ENCODE measurements around the gene TNNT3.

The TNNT3 gene

DNA sequence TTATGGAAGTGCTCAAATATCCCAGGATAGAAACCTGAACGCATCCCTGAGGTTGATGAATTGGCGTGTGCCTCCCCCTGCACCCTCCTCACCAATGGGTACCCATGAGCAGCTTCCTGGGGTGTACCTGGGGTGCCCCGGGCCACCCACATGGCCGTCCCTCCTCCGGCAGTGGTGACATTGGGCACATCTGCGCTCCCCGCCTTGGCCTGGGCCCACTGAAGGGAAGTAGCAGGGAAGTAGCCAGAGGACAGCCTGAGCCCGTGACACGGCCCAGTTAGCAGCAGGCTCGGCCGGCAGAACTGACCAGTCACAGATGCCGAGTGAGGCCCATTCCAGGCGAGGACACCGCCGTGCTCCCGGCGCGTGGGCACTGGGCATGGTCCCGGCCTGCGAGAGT is 44.4 kb downstream of the TNNT3 start:
- TF ChIP-seq EZH2phosphoT487 (IDR thresholded peaks at IDR 0.05; ENCODE audit: borderline replicate concordance, low read length), result no peak
- TF ChIP-seq, protein P1, sequence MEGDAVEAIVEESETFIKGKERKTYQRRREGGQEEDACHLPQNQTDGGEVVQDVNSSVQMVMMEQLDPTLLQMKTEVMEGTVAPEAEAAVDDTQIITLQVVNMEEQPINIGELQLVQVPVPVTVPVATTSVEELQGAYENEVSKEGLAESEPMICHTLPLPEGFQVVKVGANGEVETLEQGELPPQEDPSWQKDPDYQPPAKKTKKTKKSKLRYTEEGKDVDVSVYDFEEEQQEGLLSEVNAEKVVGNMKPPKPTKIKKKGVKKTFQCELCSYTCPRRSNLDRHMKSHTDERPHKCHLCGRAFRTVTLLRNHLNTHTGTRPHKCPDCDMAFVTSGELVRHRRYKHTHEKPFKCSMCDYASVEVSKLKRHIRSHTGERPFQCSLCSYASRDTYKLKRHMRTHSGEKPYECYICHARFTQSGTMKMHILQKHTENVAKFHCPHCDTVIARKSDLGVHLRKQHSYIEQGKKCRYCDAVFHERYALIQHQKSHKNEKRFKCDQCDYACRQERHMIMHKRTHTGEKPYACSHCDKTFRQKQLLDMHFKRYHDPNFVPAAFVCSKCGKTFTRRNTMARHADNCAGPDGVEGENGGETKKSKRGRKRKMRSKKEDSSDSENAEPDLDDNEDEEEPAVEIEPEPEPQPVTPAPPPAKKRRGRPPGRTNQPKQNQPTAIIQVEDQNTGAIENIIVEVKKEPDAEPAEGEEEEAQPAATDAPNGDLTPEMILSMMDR (IDR thresholded peaks at IDR 0.05; ENCODE audit: low read depth, low read length, poor library complexity, severe bottlenecking), result no peak
- no peaks in the 10 kb centered on the region for H3K9me2 ChIP-seq (replicated peaks; ENCODE audit: control insufficient read depth, low read length)
- no peaks in the 10 kb centered on the region for H3K9me3 ChIP-seq (ENCODE audit: control insufficient read depth, insufficient read depth, low read length)
- H4K20me1 ChIP-seq (ENCODE audit: control insufficient read depth, insufficient read depth, low read depth, low read length), result no peaks in the 10 kb centered on the region
- no peak overlapping the region for H3K27ac ChIP-seq (ENCODE audit: low read depth, low read length)
- H3K27me3 ChIP-seq (ENCODE audit: control insufficient read depth, low read length), result no peaks in the 10 kb centered on the region
- H3K4me3 ChIP-seq (ENCODE audit: low read length), result no peak overlapping the region
- no peaks in the 10 kb centered on the region for H3K4me1 ChIP-seq (ENCODE audit: control insufficient read depth, low read length)
- H3K79me2 ChIP-seq (ENCODE audit: control insufficient read depth, low read length), result no peaks in the 10 kb centered on the region
- no peaks in the 10 kb centered on the region for H3F3A ChIP-seq (ENCODE audit: control insufficient read depth, insufficient read depth)
- no peaks in the 10 kb centered on the region for H3K36me3 ChIP-seq (ENCODE audit: control insufficient read depth, low read length)
- no peak overlapping the region for H3K4me2 ChIP-seq (ENCODE audit: low read length)

DNA sequence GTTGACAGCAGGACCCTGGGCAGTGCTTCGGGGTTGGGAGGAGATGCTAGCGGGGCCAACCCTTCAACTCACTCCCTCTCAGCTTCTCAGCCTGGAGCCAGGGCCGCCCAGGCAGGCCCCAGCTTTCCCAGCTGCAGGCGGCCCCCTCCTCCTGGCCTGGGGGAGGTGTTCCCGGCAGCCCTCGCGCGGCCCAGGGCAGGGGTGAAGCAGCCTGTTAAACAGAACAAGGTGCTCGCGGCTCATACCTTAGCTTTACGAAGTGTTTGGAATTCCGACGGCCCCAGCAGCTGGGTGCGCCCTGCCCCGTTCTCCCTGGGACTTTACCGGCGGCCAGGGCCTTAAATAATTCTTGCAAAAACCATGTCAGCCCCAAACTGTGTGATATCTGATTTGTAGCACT is 44.8 kb downstream of the TNNT3 start:
- Histone ChIP-seq H3K27ac (ENCODE audit: low read depth, low read length) (no peak overlapping the region), H3K4me3 (ENCODE audit: low read length) (no peak overlapping the region)
- TF ChIP-seq, protein P1 (IDR thresholded peaks at IDR 0.05; ENCODE audit: low read depth, low read length, poor library complexity, severe bottlenecking), result no peak
- TF ChIP-seq EZH2phosphoT487 (IDR thresholded peaks at IDR 0.05; ENCODE audit: borderline replicate concordance, low read length), result no peak

DNA sequence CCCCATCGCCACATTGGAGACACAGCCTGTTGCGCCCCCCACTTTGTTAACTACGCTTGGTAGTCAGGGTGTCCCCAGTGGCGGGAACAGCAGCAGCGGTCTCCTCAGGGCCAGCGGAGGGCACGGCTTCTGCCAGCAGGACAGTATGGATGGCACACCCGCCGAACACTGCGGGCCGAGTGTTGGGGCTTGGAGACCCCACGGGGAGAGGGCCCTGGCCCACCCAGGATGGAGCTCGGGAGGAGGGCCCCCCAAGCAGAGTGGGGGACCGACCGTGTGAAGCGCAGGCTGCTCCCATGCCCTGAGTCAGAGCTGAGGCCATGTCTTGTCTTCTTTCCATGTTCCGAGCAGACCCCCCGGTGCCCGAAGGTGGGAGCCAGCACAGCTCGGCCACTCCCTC is 45.5 kb downstream of the TNNT3 start:
- Histone ChIP-seq H3K79me2 (ENCODE audit: control insufficient read depth, low read length) (no peaks in the 10 kb centered on the region), H3K4me3 (ENCODE audit: low read length) (no peak overlapping the region), H3K4me2 (ENCODE audit: low read length) (no peak overlapping the region), H4K20me1 (ENCODE audit: control insufficient read depth, insufficient read depth, low read depth, low read length) (no peaks in the 10 kb centered on the region), H3K36me3 (ENCODE audit: control insufficient read depth, low read length) (no peaks in the 10 kb centered on the region), H3K9me3 (ENCODE audit: control insufficient read depth, insufficient read depth, low read length) (no peaks in the 10 kb centered on the region), H3K27me3 (ENCODE audit: control insufficient read depth, low read length) (no peaks in the 10 kb centered on the region), H3F3A (ENCODE audit: control insufficient read depth, insufficient read depth) (no peaks in the 10 kb centered on the region), H3K27ac (ENCODE audit: low read depth, low read length) (no peak overlapping the region), H3K4me1 (ENCODE audit: control insufficient read depth, low read length) (no peaks in the 10 kb centered on the region), H3K9me2 (replicated peaks; ENCODE audit: control insufficient read depth, low read length) (no peaks in the 10 kb centered on the region)
- TF ChIP-seq, protein P1 (IDR thresholded peaks at IDR 0.05; ENCODE audit: low read depth, low read length, poor library complexity, severe bottlenecking), result no peak
- TF ChIP-seq EZH2phosphoT487 (IDR thresholded peaks at IDR 0.05; ENCODE audit: borderline replicate concordance, low read length), result no peak

More for the DNA sequence above, 44.8 kb downstream of the TNNT3 start:
- H3K4me1 ChIP-seq (ENCODE audit: control insufficient read depth, low read length), result no peaks in the 10 kb centered on the region
- no peaks in the 10 kb centered on the region for H3K9me2 ChIP-seq (replicated peaks; ENCODE audit: control insufficient read depth, low read length)
- H3K4me2 ChIP-seq (ENCODE audit: low read length), result no peak overlapping the region
- H3F3A ChIP-seq (ENCODE audit: control insufficient read depth, insufficient read depth), result no peaks in the 10 kb centered on the region
- no peaks in the 10 kb centered on the region for H4K20me1 ChIP-seq (ENCODE audit: control insufficient read depth, insufficient read depth, low read depth, low read length)
- no peaks in the 10 kb centered on the region for H3K27me3 ChIP-seq (ENCODE audit: control insufficient read depth, low read length)
- H3K9me3 ChIP-seq (ENCODE audit: control insufficient read depth, insufficient read depth, low read length), result no peaks in the 10 kb centered on the region
- H3K79me2 ChIP-seq (ENCODE audit: control insufficient read depth, low read length), result no peaks in the 10 kb centered on the region
- H3K36me3 ChIP-seq (ENCODE audit: control insufficient read depth, low read length), result no peaks in the 10 kb centered on the region

DNA sequence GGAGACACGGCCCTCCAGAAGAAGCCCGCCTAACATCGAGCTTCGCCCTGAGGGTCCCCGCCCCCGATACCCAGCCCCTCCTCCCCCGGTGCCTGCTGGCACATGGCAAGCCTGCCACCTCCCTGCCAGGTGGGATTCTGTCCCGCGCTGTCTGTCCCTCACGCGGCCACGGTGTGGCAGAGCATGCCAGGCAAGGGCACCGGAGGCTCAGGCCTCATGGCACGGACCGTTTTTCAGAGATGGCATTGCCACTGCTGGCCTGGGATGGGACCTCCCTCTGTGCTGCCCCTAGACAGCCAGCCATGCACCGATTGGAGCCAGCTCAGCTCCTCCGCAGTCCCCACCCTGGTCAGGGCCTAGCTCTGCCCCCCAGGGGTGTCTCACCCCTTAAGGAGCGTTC is 47.0 kb downstream of the TNNT3 start:
- Histone ChIP-seq H3K79me2 (ENCODE audit: control insufficient read depth, low read length) (no peaks in the 10 kb centered on the region), H3K9me2 (replicated peaks; ENCODE audit: control insufficient read depth, low read length) (no peaks in the 10 kb centered on the region), H3K4me3 (ENCODE audit: low read length) (no peak overlapping the region)

More for the DNA sequence above, 47.0 kb downstream of the TNNT3 start:
- Histone ChIP-seq H3K27me3 (ENCODE audit: control insufficient read depth, low read length) (no peaks in the 10 kb centered on the region), H3K27ac (ENCODE audit: low read depth, low read length) (no peak overlapping the region), H3K36me3 (ENCODE audit: control insufficient read depth, low read length) (no peaks in the 10 kb centered on the region), H3F3A (ENCODE audit: control insufficient read depth, insufficient read depth) (no peaks in the 10 kb centered on the region), H3K4me1 (ENCODE audit: control insufficient read depth, low read length) (no peaks in the 10 kb centered on the region), H4K20me1 (ENCODE audit: control insufficient read depth, insufficient read depth, low read depth, low read length) (no peaks in the 10 kb centered on the region), H3K9me3 (ENCODE audit: control insufficient read depth, insufficient read depth, low read length) (no peaks in the 10 kb centered on the region), H3K4me2 (ENCODE audit: low read length) (no peak overlapping the region)
- TF ChIP-seq, protein P1 (IDR thresholded peaks at IDR 0.05; ENCODE audit: low read depth, low read length, poor library complexity, severe bottlenecking), result no peak
- no peak for TF ChIP-seq EZH2phosphoT487 (IDR thresholded peaks at IDR 0.05; ENCODE audit: borderline replicate concordance, low read length)
